Activated naive CD8-positive, alpha-beta T cell treated with anti-CD3 and anti-CD28 coated beads, Interleukin-2, amount 10 ng/mL, durations not matched to agents 7 days and 5 days (primary cell): ENCODE measurements around the gene TMEM62. TPM values are rescaled to one million over a fixed set of nuclear protein-coding genes. Genes with fewer than 3 reads are reported as not detected.
"Not testable (repeated sequence)": the region's sequence is repeated elsewhere in the genome, so short reads cannot be mapped to it uniquely, and the experiment has no call there.

Experiments
- ATAC-seq: fragments of 150-1000 bp; cut with Tn5 transposase; one replicate; pipeline ENCODE4 v1.10.0; 2021; ENCODE audit warnings: low read depth, moderate library complexity
- POLR2A ChIA-PET: fragments of 350-600 bp; sonication (Branson Sonifier 250); formaldehyde crosslinking; loops from one replicate; lab custom pipeline; 2021; ENCODE audit warnings: antibody characterized with exemption; lab: Charles Lee
- DNase-seq: peaks from one replicate; pipeline ENCODE4 v3.0.0; 2021
- H3K27ac Mint-ChIP-seq: one replicate; pipeline ENCODE4 v1.8.0; 2022; ENCODE audit warnings: mild to moderate bottlenecking, mixed read lengths
- H3K27me3 Mint-ChIP-seq: one replicate; pipeline ENCODE4 v1.8.0; 2022; ENCODE audit warnings: mild to moderate bottlenecking, moderate library complexity, mixed read lengths
- H3K36me3 Mint-ChIP-seq: one replicate; pipeline ENCODE4 v1.8.0; 2021; ENCODE audit warnings: mild to moderate bottlenecking, mixed read lengths
- H3K4me1 Mint-ChIP-seq: one replicate; pipeline ENCODE4 v1.8.0; 2021; ENCODE audit warnings: mixed read lengths
- H3K4me3 Mint-ChIP-seq: one replicate; pipeline ENCODE4 v1.8.0; 2022; ENCODE audit warnings: mild to moderate bottlenecking, moderate library complexity, mixed read lengths
- H3K9me3 Mint-ChIP-seq: one replicate; pipeline ENCODE4 v1.8.0; 2021; ENCODE audit warnings: mixed read lengths
- total RNA-seq, 2 experiments: library from RNA; stranded (reverse); gene quantifications; one replicate each; pipeline ENCODE4 v1.2.3, GENCODE V29; 2021

Gene TMEM62
- total RNA-seq, 2 experiments from 2014 or later: 23.3 to 28.1 TPM

GRCh38 chr15:43167261-43167660 is 33.9 kb downstream of the TMEM62 start:
- H3K27ac Mint-ChIP-seq, H3K4me1 Mint-ChIP-seq, DNase-seq, H3K9me3 Mint-ChIP-seq, H3K27me3 Mint-ChIP-seq, POLR2A ChIA-PET, ATAC-seq, H3K4me3 Mint-ChIP-seq: not testable (repeated sequence)
- peaks cover 36% of the 10 kb centered on the region for H3K36me3 Mint-ChIP-seq

GRCh38 chr15:43168192-43169107 is 35.1 kb downstream of the TMEM62 start:
- Mint-ChIP-seq H3K9me3 (no peaks in the 10 kb centered on the region), H3K36me3 (peaks cover 40% of the 10 kb centered on the region), H3K4me3 (no peak overlapping the region), H3K27ac (peak overlapping the region; percentile 30), H3K4me1 (peaks cover 3% of the 10 kb centered on the region), H3K27me3 (no peaks in the 10 kb centered on the region)
- ATAC-seq (no peak), DNase-seq (no peak)
- POLR2A ChIA-PET: no interaction called here

DNA sequence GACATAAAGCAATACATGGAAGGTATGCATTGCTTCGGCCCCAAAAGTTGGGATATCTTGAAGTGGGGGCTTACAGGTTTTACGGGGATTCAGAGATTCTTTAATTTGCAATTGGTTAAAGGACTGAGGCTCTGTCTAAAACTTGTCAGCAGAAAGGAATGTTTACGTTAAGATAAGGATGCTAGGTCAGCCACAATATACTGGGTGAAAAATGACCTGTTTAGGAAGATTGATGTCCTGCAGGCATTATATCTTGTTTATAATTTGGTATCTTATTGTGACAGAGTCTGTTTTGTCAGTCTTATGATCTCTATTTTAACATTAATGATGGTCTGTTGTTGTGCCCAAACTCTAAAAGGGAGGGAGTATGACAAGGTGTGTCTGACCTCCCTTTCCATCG is 36.5 kb downstream of the TMEM62 start:
- DNase-seq (no peak), ATAC-seq (no peak)
- Mint-ChIP-seq H3K27me3 (no peaks in the 10 kb centered on the region), H3K36me3 (peaks cover 44% of the 10 kb centered on the region), H3K27ac (no peak overlapping the region), H3K4me3 (no peak overlapping the region), H3K4me1 (peaks cover 3% of the 10 kb centered on the region), H3K9me3 (no peaks in the 10 kb centered on the region)
- POLR2A ChIA-PET: no interaction called here

DNA sequence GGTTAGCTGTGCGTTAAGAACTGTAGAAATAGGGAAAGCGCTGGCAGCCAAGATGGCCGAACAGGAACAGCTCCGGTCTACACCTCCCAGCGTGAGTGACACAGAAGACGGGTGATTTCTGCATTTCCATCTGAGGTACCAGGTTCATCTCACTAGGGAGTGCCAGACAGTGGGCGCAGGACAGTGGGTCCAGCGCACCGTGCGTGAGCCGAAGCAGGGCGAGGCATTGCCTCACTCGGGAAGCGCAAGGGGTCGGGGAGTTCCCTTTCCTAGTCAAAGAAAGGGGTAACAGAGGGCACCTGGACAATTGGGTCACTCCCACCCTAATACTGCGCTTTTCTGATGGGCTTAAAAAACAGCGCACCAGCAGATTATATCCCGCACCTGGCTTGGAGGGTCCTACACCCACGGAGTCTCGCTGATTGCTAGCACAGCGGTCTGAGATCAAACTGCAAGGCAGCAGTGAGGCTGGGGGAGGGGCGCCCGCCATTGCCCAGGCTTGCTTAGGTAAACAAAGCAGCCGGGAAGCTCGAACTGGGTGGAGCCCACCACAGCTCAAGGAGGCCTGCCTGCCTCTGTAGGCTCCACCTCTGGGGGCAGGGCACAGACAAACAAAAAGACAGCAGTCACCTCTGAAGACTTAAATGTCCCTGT is 42.4 kb downstream of the TMEM62 start:
- POLR2A ChIA-PET, H3K9me3 Mint-ChIP-seq, DNase-seq, H3K27ac Mint-ChIP-seq, ATAC-seq, H3K4me3 Mint-ChIP-seq, H3K4me1 Mint-ChIP-seq, H3K27me3 Mint-ChIP-seq: not testable (repeated sequence)
- peaks cover 39% of the 10 kb centered on the region for H3K36me3 Mint-ChIP-seq

DNA sequence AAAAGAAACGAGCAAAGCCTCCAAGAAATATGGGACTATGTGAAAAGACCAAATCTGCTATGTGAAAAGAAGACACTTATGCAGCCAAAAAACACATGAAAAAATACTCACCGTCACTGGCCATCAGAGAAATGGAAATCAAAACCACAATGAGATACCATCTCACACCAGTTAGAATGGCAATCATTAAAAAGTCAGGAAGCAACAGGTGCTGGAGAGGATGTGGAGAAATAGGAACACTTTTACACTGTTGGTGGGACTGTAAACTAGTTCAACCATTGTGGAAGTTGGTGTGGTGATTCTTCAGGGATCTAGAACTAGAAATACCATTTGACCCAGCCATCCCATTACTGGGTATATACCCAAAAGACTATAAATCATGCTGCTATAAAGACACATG is 43.8 kb downstream of the TMEM62 start:
- DNase-seq, H3K4me1 Mint-ChIP-seq, H3K4me3 Mint-ChIP-seq, H3K27me3 Mint-ChIP-seq, H3K9me3 Mint-ChIP-seq, POLR2A ChIA-PET, ATAC-seq, H3K27ac Mint-ChIP-seq: not testable (repeated sequence)
- peaks cover 35% of the 10 kb centered on the region for H3K36me3 Mint-ChIP-seq

- POLR2A ChIA-PET: interaction anchor here (0.6 kb wide), 1 partner anchor 617 kb away, joined by 3 read pairs; the partner anchor contains the start of genes HYPK and SERINC4
- Mint-ChIP-seq H3K9me3 (no peaks in the 10 kb centered on the region), H3K4me3 (no peak overlapping the region), H3K27me3 (no peaks in the 10 kb centered on the region), H3K36me3 (peaks cover 8% of the 10 kb centered on the region), H3K27ac (no peak overlapping the region), H3K4me1 (peaks cover 19% of the 10 kb centered on the region)
- DNase-seq (no peak), ATAC-seq (no peak)
Measured at GRCh38 chr15:43183270-43183669, 49.9 kb downstream of the TMEM62 start.

DNA sequence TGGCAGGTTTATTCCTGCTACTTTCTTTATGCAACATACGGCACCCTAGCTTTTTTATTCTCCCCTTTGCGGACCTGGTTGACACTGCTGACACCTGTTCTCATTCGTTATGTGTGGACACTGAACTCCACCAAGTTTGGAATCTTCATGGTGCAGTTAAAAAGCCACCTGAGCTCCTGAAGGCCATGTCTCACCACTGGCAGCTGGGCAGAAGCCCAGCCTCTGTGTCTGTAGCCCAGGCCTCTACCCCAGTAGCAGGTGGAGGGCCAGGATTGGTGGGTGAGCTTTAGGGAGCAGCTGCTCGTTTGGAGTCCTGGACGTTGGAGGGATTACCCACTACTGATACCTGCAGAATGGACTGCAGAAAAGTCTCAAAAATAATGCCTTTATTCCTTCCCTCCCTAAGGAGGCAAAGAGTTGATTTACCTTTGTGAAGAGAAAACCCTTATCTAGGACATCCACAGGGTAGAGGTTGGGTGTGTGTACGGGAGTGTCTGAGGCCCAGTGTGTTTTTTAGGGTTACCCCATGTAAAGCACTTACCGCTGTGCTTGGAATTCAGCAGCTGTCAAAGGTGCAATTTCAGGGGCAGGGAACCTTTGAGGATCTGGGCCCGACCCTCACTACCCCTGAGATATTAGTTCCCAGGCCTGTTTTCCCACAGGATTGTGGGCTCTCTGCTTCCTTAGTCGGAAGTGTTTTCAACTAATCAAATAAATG is 51.2 kb downstream of the TMEM62 start:
- H3K36me3 Mint-ChIP-seq: peaks cover 10% of the 10 kb centered on the region
- DNase-seq: no peak
- H3K4me1 Mint-ChIP-seq: peaks cover 24% of the 10 kb centered on the region
- H3K27ac Mint-ChIP-seq: peak overlapping the region; percentile 93
- no peak for ATAC-seq
- no peaks in the 10 kb centered on the region for H3K27me3 Mint-ChIP-seq
- POLR2A ChIA-PET: interaction anchor here (0.6 kb wide), 2 partner anchors 248 to 617 kb away, joined by 3 read pairs; no protein-coding TSS in a partner anchor
- no peaks in the 10 kb centered on the region for H3K9me3 Mint-ChIP-seq
- H3K4me3 Mint-ChIP-seq: peak overlapping the region; percentile 96

- H3K9me3 Mint-ChIP-seq: no peaks in the 10 kb centered on the region
- POLR2A ChIA-PET: interaction anchor here (0.5 to 1.7 kb wide), 7 partner anchors 10 to 640 kb away, joined by 3 to 6 read pairs (median 4); partner anchors contain the start of gene UBR1
- peak; percentile 95 for ATAC-seq
- DNase-seq: peak; percentile 88
- peak within 1 kb of the TSS; percentile 96 for H3K4me3 Mint-ChIP-seq
- H3K4me1 Mint-ChIP-seq: peaks cover 26% of the 10 kb centered on the region
- H3K36me3 Mint-ChIP-seq: peaks cover 11% of the 10 kb centered on the region
- H3K27me3 Mint-ChIP-seq: no peaks in the 10 kb centered on the region
- H3K27ac Mint-ChIP-seq: peak within 1 kb of the TSS; percentile 93
Measured at GRCh38 chr15:43185157-43186002, 52.0 kb downstream of the TMEM62 start, which contains the start of gene CCNDBP1. TSS of gene CCNDBP1 (plus strand) at chr15:43185403. CDS start at chr15:43185499, 96 bp downstream.

DNA sequence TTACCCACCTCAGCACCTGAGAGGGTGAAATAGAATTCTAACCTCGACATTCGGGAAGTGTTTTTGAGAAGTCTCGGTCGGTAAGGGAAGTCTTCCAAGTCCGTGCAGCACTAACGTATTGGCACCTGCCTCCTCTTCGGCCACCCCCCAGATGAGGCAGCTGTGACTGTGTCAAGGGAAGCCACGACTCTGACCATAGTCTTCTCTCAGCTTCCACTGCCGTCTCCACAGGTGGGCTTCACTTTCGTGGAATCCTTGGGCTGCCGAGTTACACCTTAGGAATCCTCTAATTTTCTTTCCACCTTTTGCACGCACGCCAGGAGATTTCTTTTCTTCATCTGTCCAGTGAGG is 52.6 kb downstream of the TMEM62 start:
- Mint-ChIP-seq H3K9me3 (no peaks in the 10 kb centered on the region), H3K4me3 (peak overlapping the region; percentile 96), H3K27me3 (no peaks in the 10 kb centered on the region), H3K4me1 (peaks cover 26% of the 10 kb centered on the region), H3K36me3 (peaks cover 11% of the 10 kb centered on the region), H3K27ac (peak overlapping the region; percentile 93)
- peak; percentile 11 for ATAC-seq
- POLR2A ChIA-PET: interaction anchor here (0.5 to 1.7 kb wide), 7 partner anchors 10 to 639 kb away, joined by 3 to 6 read pairs (median 4); partner anchors contain the start of gene UBR1
- DNase-seq: no peak

DNA sequence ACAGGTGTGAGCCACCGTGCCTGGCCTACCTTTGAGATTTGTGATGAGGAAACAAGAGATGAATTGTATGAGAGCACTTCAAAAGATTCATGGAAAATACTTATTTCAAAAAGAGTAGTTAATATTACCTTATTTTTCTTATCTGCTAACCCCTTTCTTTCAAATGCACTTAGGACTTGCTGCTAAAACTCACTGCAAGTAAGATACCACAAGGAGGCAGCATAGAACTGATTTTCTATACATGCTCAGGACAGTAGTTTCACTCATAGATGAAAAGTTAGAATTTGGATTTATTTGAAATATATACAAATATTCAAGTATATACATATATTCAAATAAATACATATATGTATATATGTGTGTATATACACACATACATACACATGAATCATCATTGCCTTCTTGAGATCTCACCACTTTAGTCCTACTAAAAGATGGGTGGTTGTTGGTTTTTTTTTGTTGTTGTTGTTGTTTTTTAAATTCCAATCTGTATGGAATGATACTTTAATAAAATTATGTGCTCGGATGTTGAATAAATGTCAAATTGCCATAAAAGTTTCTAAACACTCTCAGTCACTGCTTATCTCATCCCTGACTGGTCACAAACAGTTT is 54.3 kb downstream of the TMEM62 start:
- Mint-ChIP-seq H3K27me3 (no peaks in the 10 kb centered on the region), H3K4me1 (peaks cover 26% of the 10 kb centered on the region), H3K9me3 (no peaks in the 10 kb centered on the region), H3K27ac (no peak overlapping the region), H3K4me3 (peak overlapping the region; percentile 39), H3K36me3 (peaks cover 16% of the 10 kb centered on the region)
- POLR2A ChIA-PET: no interaction called here
- DNase-seq (no peak), ATAC-seq (no peak)

DNA sequence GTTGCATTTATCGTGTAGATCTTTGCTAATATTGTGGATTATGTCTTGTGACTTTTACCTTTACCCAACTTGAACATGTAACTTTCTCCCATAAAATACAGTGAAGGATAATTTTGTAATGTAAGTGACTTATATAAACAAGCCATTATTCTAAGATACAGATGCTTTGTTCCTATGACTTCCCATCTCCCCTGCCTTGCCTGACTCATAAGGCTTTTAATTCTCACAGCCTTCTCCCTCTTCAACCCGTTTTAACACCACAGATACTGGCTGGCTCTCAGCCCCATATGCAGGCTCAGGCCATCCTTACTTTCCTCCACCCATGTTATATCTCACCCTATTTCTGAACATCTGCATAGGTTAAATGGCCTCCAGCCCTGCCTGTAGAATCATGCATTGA is 55.9 kb downstream of the TMEM62 start:
- Mint-ChIP-seq H3K4me3 (no peak overlapping the region), H3K27ac (no peak overlapping the region), H3K36me3 (peaks cover 16% of the 10 kb centered on the region), H3K9me3 (no peaks in the 10 kb centered on the region), H3K27me3 (no peaks in the 10 kb centered on the region), H3K4me1 (peaks cover 24% of the 10 kb centered on the region)
- no peak for ATAC-seq
- no peak for DNase-seq
- POLR2A ChIA-PET: no interaction called here

GRCh38 chr15:43190178-43190577 is 56.8 kb downstream of the TMEM62 start:
- DNase-seq (no peak), ATAC-seq (no peak)
- Mint-ChIP-seq H3K27me3 (no peaks in the 10 kb centered on the region), H3K4me3 (no peak overlapping the region), H3K9me3 (no peaks in the 10 kb centered on the region), H3K27ac (no peak overlapping the region), H3K36me3 (peaks cover 18% of the 10 kb centered on the region), H3K4me1 (peaks cover 20% of the 10 kb centered on the region)
- POLR2A ChIA-PET: no interaction called here
